ENCODE results near the gene PLCD1.

GRCh38 chr3:38003817-38004414, 25.5 kb downstream of the PLCD1 start:
- no peak for TF ChIP-seq EZH2phosphoT487 (IDR thresholded peaks at IDR 0.05; ENCODE audit: insufficient read depth, low read depth)
- no peak for TF ChIP-seq EZH2 (IDR thresholded peaks at IDR 0.05; ENCODE audit: insufficient read depth, poor library complexity, severe bottlenecking)

Measured in GM23248 (cell line).